Lung (tissue), 12 donors: Measurements from ENCODE around the gene ALKBH5. TPM values are rescaled to one million over a fixed set of nuclear protein-coding genes. Genes with fewer than 3 reads are reported as not detected.

Experiments used
- ATAC-seq: fragments of 200-7000 bp; cut with Tn5 transposase; one replicate; pipeline ENCODE4 v1.9.1; 2020; ENCODE audit warnings: moderate number of reproducible peaks; ENCODE audit not compliant: insufficient read depth, low FRiP score
- DNase-seq, 3 donors: peaks; one replicate each; pipeline ENCODE4 v3.0.0-alpha.2; 2013 to 2017
- H3K27ac ChIP-seq, 2 donors: one replicate each; pipeline ENCODE4 v1.5.1; 2013; ENCODE audit warnings: mild to moderate bottlenecking in 2 of 2, moderate library complexity in 2 of 2, control low read depth in 1 of 2, inconsistent platforms in 1 of 2, low read depth in 1 of 2, low read length in 1 of 2
- H3K27me3 ChIP-seq, 3 donors: one replicate each; pipeline ENCODE4 v1.5.1; 2013; ENCODE audit warnings: low read length in 2 of 3; ENCODE audit not compliant: control insufficient read depth in 3 of 3, insufficient read depth in 3 of 3
- H3K36me3 ChIP-seq, 4 donors: one replicate each; pipeline ENCODE4 v1.5.1; 2013; ENCODE audit warnings: low read length in 4 of 4, mild to moderate bottlenecking in 1 of 4, moderate library complexity in 1 of 4; ENCODE audit not compliant: control insufficient read depth in 4 of 4, insufficient read depth in 4 of 4
- H3K4me1 ChIP-seq, 5 donors: one replicate each; pipeline ENCODE4 v1.5.1; 2013; ENCODE audit warnings: low read length in 5 of 5, mild to moderate bottlenecking in 2 of 5, moderate library complexity in 1 of 5; ENCODE audit not compliant: control insufficient read depth in 5 of 5, insufficient read depth in 5 of 5
- H3K4me3 ChIP-seq: one replicate; pipeline ENCODE4 v1.5.1; 2013; ENCODE audit warnings: mild to moderate bottlenecking, control low read depth, moderate library complexity
- H3K9ac ChIP-seq, 2 donors: one replicate each; pipeline ENCODE4 v1.5.1; 2013; ENCODE audit warnings: low read length in 2 of 2, control low read depth in 1 of 2; ENCODE audit not compliant: insufficient read depth in 1 of 2
- H3K9me3 ChIP-seq, 4 donors: one replicate each; pipeline ENCODE4 v1.5.1; 2013; ENCODE audit warnings: low read length in 3 of 4, mild to moderate bottlenecking in 1 of 4, moderate library complexity in 1 of 4; ENCODE audit not compliant: control insufficient read depth in 4 of 4, insufficient read depth in 3 of 4
- CTCF ChIP-seq: IDR thresholded peaks from 2 replicates; pipeline ENCODE4 v1.5.1; 2012; ENCODE audit warnings: mild to moderate bottlenecking; ENCODE audit errors: control extremely low read depth, extremely low read depth
- WGBS, 2 donors: extraction: QIAGEN DNeasy Blood & Tissue Kit; methylation state at CpG; one replicate each; pipeline ENCODE4 v1.1.7; 2013; 5-methylcytosine and 5-hydroxymethylcytosine counted together
- polyA plus RNA-seq, 2 donors: library from polyadenylated mRNA; stranded (reverse); fragments of 200-250 nt; gene quantifications; one replicate each; pipeline ENCODE4 v1.2.1, GENCODE V29; 2013
- total RNA-seq, 2 donors: library from RNA; depleted of rRNA in 1 of 2; stranded (reverse); fragments of >200 nt in 1 of 2; gene quantifications; one replicate each; pipeline ENCODE4 v1.2.1, GENCODE V29; 2014 to 2021
- donor health status: control.
- donor health status: control.
- donor health status: Bipolar disorder and iron deficiency.
- donor health status: healthy.
- donor health status: DM: yes; HTN: yes; CAD: no.

ALKBH5 gene
- total and polyA plus RNA-seq, 4 donors: 30.2 to 104 (median 59.8) TPM

DNA sequence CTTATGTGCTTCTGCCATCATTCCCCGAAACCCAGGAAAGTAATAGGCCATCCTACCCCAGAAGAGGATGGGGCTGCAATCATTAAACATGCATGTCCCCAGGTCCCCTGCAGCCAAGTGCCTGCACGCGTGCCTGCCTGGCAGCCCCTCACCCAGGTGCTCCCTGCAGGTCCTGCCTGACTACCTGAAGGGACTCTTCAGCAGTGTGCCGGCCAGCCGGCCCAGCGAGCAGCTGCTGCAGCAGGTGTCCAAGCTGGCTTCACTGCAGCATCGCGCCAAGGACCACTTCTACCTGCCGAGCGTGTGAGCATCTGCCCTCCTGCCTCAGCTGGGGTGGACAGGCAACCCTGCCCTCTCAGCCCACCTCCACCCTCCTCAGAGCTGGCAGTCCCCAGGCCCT lies 16.2 kb upstream of the ALKBH5 start:
- H3K9me3 ChIP-seq: peaks cover 0 to 2% (median 0%) of the 10 kb centered on the region in 4 donors
- H3K4me3 ChIP-seq: no peak overlapping the region
- ATAC-seq (no peak), DNase-seq (no peak)
- no peaks in the 10 kb centered on the region for H3K36me3 ChIP-seq
- no peak overlapping the region for H3K27ac ChIP-seq
- no peaks in the 10 kb centered on the region for H3K27me3 ChIP-seq
- no peaks in the 10 kb centered on the region for H3K4me1 ChIP-seq
- 84 to 89% methylated on average over 10 of the region's 10 CpGs for WGBS, 2 donors
- TF ChIP-seq CTCF: no peak
- no peak overlapping the region for H3K9ac ChIP-seq

DNA sequence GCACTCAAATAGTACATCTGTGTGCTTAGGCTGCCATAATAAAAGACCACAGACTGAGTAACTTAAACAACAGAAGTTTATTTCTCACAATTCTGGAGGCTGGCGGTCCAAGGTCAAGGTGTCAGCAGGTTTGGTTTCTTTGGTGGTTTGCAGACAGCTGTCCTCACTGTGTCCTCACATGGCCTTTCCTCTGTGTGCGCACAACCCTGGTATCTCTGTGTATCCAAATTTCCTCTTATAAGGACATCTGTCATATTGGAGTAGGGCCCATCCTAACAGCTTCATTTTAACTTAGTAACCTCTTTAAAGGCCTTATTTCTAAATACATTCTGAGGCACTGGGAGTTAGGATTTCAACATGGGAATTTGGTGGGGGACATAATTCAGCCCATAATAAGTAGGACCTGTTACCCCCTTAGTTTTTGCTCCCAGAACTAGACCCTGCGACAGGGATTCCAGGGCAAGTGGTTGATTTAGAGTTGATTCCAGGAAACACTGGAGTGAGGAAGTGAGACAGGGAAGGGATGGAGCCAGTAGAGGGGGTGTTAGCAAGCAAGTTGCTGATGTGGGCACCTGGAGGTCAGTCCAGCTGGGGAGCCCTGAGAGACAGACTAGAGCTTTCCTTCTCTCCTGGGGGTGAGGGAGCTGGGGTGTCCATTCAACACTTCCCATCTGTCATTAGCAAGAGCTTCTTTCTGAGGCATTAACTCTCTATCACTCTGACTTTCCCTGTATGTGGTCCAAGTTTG lies 10.9 kb upstream of the ALKBH5 start:
- WGBS, 2 donors: 71 to 82% methylated on average over 3 of the region's 3 CpGs
- Histone ChIP-seq H3K36me3 (no peaks in the 10 kb centered on the region), H3K4me3 (no peak overlapping the region), H3K4me1 (no peaks in the 10 kb centered on the region), H3K27me3 (no peaks in the 10 kb centered on the region), H3K27ac (no peak overlapping the region), H3K9me3 (no peaks in the 10 kb centered on the region), H3K9ac (no peak overlapping the region)
- peak in 1 of 3 donors; percentile 56 for DNase-seq
- no peak for TF ChIP-seq CTCF
- ATAC-seq: no peak

- H3K4me1 ChIP-seq: no peaks in the 10 kb centered on the region
- no peak overlapping the region for H3K27ac ChIP-seq
- 95 to 96% methylated on average over 14 of the region's 14 CpGs for WGBS, 2 donors
- DNase-seq (no peak), ATAC-seq (no peak)
- no peaks in the 10 kb centered on the region for H3K9me3 ChIP-seq
- TF ChIP-seq CTCF: no peak
- H3K36me3 ChIP-seq: no peaks in the 10 kb centered on the region
- no peak overlapping the region for H3K4me3 ChIP-seq
- no peak overlapping the region for H3K9ac ChIP-seq
- H3K27me3 ChIP-seq: no peaks in the 10 kb centered on the region
Measured at GRCh38 chr17:18173740-18174139, 9.9 kb upstream of the ALKBH5 start.

GRCh38 chr17:18176176-18176575 lies 7.5 kb upstream of the ALKBH5 start:
- no peak for TF ChIP-seq CTCF
- WGBS, 2 donors: 52 to 74% methylated on average over 7 of the region's 7 CpGs
- no peaks in the 10 kb centered on the region for H3K36me3 ChIP-seq
- no peak for ATAC-seq
- no peak for DNase-seq
- H3K4me1 ChIP-seq: no peaks in the 10 kb centered on the region
- H3K27ac ChIP-seq: no peak overlapping the region
- no peaks in the 10 kb centered on the region for H3K9me3 ChIP-seq
- H3K4me3 ChIP-seq: no peak overlapping the region
- no peak overlapping the region for H3K9ac ChIP-seq
- H3K27me3 ChIP-seq: no peaks in the 10 kb centered on the region
